Measurements from ENCODE around the gene GREB1L.

Gene GREB1L

GRCh38 chr18:21315741-21316197, 73.7 kb downstream of the GREB1L start:
- Histone ChIP-seq H3K79me2 (ENCODE audit: insufficient read depth, low read length) (no peaks in the 10 kb centered on the region), H3K4me2 (ENCODE audit: low read length) (no peak overlapping the region), H3K4me1 (ENCODE audit: insufficient read depth, low read length, severe bottlenecking) (no peaks in the 10 kb centered on the region), H3K36me3 (ENCODE audit: insufficient read depth, low read length) (no peaks in the 10 kb centered on the region), H3F3A (ENCODE audit: insufficient read depth, low read length) (no peaks in the 10 kb centered on the region), H3K27me3 (ENCODE audit: insufficient read depth, low read length) (no peaks in the 10 kb centered on the region), H3K27ac (ENCODE audit: low read depth, low read length, poor library complexity, severe bottlenecking) (no peak overlapping the region), H3K9ac (ENCODE audit: low read length) (no peak overlapping the region), H3K9me2 (ENCODE audit: low read depth, low read length) (no peaks in the 10 kb centered on the region), H3K9me3 (ENCODE audit: low read length) (no peaks in the 10 kb centered on the region), H3K4me3 (ENCODE audit: low read depth, low read length, poor library complexity, severe bottlenecking) (no peak overlapping the region), H4K20me1 (ENCODE audit: insufficient read depth, low read length) (no peaks in the 10 kb centered on the region), H2AFZ (ENCODE audit: low read length) (no peak overlapping the region)
- TF ChIP-seq, protein P1, sequence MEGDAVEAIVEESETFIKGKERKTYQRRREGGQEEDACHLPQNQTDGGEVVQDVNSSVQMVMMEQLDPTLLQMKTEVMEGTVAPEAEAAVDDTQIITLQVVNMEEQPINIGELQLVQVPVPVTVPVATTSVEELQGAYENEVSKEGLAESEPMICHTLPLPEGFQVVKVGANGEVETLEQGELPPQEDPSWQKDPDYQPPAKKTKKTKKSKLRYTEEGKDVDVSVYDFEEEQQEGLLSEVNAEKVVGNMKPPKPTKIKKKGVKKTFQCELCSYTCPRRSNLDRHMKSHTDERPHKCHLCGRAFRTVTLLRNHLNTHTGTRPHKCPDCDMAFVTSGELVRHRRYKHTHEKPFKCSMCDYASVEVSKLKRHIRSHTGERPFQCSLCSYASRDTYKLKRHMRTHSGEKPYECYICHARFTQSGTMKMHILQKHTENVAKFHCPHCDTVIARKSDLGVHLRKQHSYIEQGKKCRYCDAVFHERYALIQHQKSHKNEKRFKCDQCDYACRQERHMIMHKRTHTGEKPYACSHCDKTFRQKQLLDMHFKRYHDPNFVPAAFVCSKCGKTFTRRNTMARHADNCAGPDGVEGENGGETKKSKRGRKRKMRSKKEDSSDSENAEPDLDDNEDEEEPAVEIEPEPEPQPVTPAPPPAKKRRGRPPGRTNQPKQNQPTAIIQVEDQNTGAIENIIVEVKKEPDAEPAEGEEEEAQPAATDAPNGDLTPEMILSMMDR (IDR thresholded peaks at IDR 0.05; ENCODE audit: low read length): no peak
- no peak for TF ChIP-seq EZH2 (IDR thresholded peaks at IDR 0.05; ENCODE audit: borderline replicate concordance, low read length)

- Histone ChIP-seq H3K4me3 (ENCODE audit: low read depth, low read length, poor library complexity, severe bottlenecking) (no peak overlapping the region), H3K36me3 (ENCODE audit: insufficient read depth, low read length) (no peaks in the 10 kb centered on the region), H3K79me2 (ENCODE audit: insufficient read depth, low read length) (no peaks in the 10 kb centered on the region), H3K27ac (ENCODE audit: low read depth, low read length, poor library complexity, severe bottlenecking) (no peak overlapping the region), H3K9me2 (ENCODE audit: low read depth, low read length) (no peaks in the 10 kb centered on the region), H3F3A (ENCODE audit: insufficient read depth, low read length) (no peaks in the 10 kb centered on the region), H4K20me1 (ENCODE audit: insufficient read depth, low read length) (no peaks in the 10 kb centered on the region), H3K27me3 (ENCODE audit: insufficient read depth, low read length) (no peaks in the 10 kb centered on the region), H3K9ac (ENCODE audit: low read length) (no peak overlapping the region), H3K4me1 (ENCODE audit: insufficient read depth, low read length, severe bottlenecking) (no peaks in the 10 kb centered on the region), H3K4me2 (ENCODE audit: low read length) (no peak overlapping the region), H2AFZ (ENCODE audit: low read length) (no peak overlapping the region), H3K9me3 (ENCODE audit: low read length) (no peaks in the 10 kb centered on the region)
- no peak for TF ChIP-seq EZH2 (IDR thresholded peaks at IDR 0.05; ENCODE audit: borderline replicate concordance, low read length)
- TF ChIP-seq, protein P1 (IDR thresholded peaks at IDR 0.05; ENCODE audit: low read length): no peak
These were observed 74.3 kb downstream of the GREB1L start for GRCh38 chr18:21316296-21316695.

DNA sequence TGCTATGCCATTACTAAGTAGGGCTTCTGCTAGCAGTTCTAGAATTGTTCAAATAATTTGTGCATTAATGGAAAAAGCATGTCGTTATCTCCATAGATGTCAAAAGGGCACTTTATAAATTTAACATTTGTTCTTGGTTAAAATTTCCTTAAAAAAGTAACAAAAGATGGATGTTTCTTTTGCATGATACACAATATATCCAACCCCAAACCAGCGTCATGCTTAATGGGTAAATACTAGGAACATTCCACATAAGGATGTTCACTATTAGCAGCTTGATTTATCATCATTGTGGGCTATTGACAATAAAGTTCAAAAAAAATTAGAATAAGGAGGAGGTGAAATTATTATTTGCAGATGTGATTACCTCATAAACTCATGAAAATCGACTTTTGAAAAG, 79.7 kb downstream of the GREB1L start:
- no peaks in the 10 kb centered on the region for H3F3A ChIP-seq (ENCODE audit: insufficient read depth, low read length)
- no peak overlapping the region for H2AFZ ChIP-seq (ENCODE audit: low read length)
- no peak overlapping the region for H3K27ac ChIP-seq (ENCODE audit: low read depth, low read length, poor library complexity, severe bottlenecking)
- no peaks in the 10 kb centered on the region for H3K9me3 ChIP-seq (ENCODE audit: low read length)
- H3K9me2 ChIP-seq (ENCODE audit: low read depth, low read length): no peaks in the 10 kb centered on the region
- no peak overlapping the region for H3K4me3 ChIP-seq (ENCODE audit: low read depth, low read length, poor library complexity, severe bottlenecking)
- no peak overlapping the region for H3K9ac ChIP-seq (ENCODE audit: low read length)
- no peaks in the 10 kb centered on the region for H4K20me1 ChIP-seq (ENCODE audit: insufficient read depth, low read length)
- H3K79me2 ChIP-seq (ENCODE audit: insufficient read depth, low read length): no peaks in the 10 kb centered on the region
- no peak overlapping the region for H3K4me2 ChIP-seq (ENCODE audit: low read length)
- H3K4me1 ChIP-seq (ENCODE audit: insufficient read depth, low read length, severe bottlenecking): no peaks in the 10 kb centered on the region
- H3K36me3 ChIP-seq (ENCODE audit: insufficient read depth, low read length): no peaks in the 10 kb centered on the region
- TF ChIP-seq, protein P1 (IDR thresholded peaks at IDR 0.05; ENCODE audit: low read length): no peak
- TF ChIP-seq EZH2 (IDR thresholded peaks at IDR 0.05; ENCODE audit: borderline replicate concordance, low read length): no peak
- no peaks in the 10 kb centered on the region for H3K27me3 ChIP-seq (ENCODE audit: insufficient read depth, low read length)
